Mammary epithelial cell (primary cell): Measurements from ENCODE around the gene MVP.
"Not testable (repeated sequence)": the region's sequence is repeated elsewhere in the genome, so short reads cannot be mapped to it uniquely, and the experiment has no call there.

Experiments used
- CTCF ChIP-seq, 2 donors: IDR thresholded peaks in 1 of 2; conservative IDR thresholded peaks in 1 of 2; 2 replicates each; pipeline ENCODE4 v1.5.1; 2011 to 2012; ENCODE audit warnings: inconsistent platforms in 2 of 2, low read length in 2 of 2, mild to moderate bottlenecking in 2 of 2, control low read depth in 1 of 2, low read depth in 1 of 2; ENCODE audit not compliant: insufficient read depth in 1 of 2; ENCODE audit errors: extremely low read depth in 1 of 2
- EZH2 ChIP-seq: IDR thresholded peaks from 2 replicates; pipeline ENCODE4 v1.6.1; 2012; ENCODE audit warnings: low read length, inconsistent platforms, borderline replicate concordance

GRCh38 chr16:29787155-29787554 is 33.1 kb upstream of the MVP start:
- TF ChIP-seq CTCF (conservative IDR thresholded peaks at IDR 0.05 in 1 of 2, IDR thresholded peaks at IDR 0.05 in 1 of 2; ENCODE audit: extremely low read depth in 1 of 2, insufficient read depth in 1 of 2, low read depth in 1 of 2, low read length in 2 of 2); EZH2: not testable (repeated sequence)
